NCI-H82 treated with DMSO at 0.1 percent for 48 hours (cell line): ENCODE data around the gene MYH10.

Experiments used
- DNase-seq: peaks from one replicate; lab custom pipeline; 2025; ENCODE audit not compliant: unreplicated experiment; lab: John Stamatoyannopoulos, UW

The MYH10 gene

GRCh38 chr17:8451933-8452614, 178.5 kb downstream of the MYH10 start:
- DNase-seq, result no peak

- no peak for DNase-seq
These were observed 182.2 kb downstream of the MYH10 start for GRCh38 chr17:8448310-8448709.

- DNase-seq, result no peak
These were observed 182.7 kb downstream of the MYH10 start for GRCh38 chr17:8447799-8448198.

DNA sequence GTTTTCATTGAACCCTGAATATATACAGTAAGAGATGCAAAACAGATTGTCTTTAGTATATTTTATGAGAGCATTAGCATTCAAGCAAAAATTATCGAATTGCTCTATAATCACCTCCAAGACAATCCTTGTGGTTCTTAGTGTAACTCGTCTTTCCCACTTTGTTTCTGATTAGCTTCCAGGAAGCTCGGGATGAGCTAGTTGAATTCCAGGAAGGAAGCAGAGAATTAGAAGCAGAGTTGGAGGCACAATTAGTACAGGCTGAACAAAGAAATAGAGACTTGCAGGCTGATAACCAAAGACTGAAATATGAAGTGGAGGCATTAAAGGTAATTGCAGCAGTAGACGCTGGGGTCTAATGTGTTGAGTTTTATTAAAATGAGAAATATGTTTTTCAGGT, 185.0 kb downstream of the MYH10 start:
- no peak for DNase-seq

GRCh38 chr17:8444494-8444893, 186.0 kb downstream of the MYH10 start:
- no peak for DNase-seq

DNA sequence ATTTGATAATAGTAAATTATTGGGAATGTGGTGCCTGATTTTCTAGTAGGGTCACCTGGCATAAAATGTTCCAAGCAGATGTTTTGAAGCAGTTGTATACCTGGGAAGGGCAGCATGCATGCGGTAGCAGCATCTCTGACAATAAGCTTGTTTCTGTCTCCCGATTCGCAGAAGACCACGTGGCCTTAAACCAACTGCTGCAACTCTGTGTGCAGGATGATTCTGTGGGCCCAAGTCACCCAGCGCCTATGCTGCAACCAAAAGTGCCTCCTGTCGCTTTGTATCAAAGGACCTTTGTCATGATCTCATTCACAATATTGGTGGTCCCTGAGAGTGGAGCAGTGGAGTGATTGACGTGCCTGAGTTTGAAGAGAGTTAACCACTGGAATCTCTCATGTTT, 186.8 kb downstream of the MYH10 start:
- DNase-seq, result no peak

DNA sequence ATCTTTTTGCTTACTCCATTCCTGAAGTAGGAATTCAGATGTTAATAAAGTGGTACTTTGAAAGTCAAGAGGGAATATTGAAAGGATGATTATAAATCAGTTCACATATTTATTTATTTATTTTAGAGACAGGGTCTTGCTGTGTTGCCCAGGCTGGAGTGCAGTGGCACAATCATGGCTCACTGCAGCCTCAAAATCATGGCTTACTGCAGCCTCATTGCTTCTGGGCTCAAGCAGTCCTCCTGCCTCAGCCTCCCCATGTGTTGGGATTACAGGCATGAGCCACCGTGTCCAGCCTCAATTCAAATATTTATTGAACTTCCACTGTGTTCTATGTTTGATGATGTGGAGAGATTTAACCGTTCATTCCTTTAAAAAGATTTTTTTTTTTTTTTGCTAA, 188.2 kb downstream of the MYH10 start:
- DNase-seq, result no peak

- DNase-seq, result no peak
These were observed 188.8 kb downstream of the MYH10 start for GRCh38 chr17:8441690-8442089.

GRCh38 chr17:8439681-8440080, 190.8 kb downstream of the MYH10 start:
- DNase-seq, result no peak

GRCh38 chr17:8438441-8438840, 192.1 kb downstream of the MYH10 start:
- no peak for DNase-seq

- DNase-seq, result no peak
These were observed 193.7 kb downstream of the MYH10 start for GRCh38 chr17:8436844-8437171.

DNA sequence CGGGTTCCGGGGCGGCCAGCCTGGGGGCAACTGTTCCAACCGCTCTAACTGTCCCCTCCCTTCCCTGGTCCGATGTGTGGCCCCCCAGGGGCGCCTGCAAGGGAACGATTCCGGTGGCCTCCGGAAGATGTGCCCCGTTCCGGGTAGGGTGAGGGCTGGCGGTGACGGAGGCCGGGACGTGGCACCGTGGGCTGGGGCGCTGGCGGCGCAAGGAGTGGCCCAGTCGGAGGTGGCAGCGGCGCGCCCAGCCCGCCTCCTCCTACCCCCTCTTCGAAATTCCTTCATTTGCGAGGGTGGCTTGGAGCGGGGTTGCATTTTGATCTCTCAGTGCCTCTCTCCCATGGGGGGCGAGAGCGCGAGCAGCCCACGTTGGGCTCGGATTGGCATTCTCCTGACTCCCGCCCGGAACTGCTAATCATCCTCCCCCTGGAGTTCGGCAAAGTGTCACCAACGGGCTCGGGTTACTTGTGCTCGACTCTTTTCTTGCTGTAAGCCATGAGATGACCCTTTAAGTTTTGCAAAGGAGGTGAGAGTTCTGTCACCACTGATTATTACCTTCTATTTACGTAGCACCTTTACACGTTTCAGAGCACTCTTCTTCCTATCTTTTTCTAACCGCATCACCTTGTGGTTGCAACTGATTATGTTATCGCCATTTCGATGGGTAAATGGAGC, 194.2 kb downstream of the MYH10 start:
- DNase-seq, result peak; percentile 20

DNA sequence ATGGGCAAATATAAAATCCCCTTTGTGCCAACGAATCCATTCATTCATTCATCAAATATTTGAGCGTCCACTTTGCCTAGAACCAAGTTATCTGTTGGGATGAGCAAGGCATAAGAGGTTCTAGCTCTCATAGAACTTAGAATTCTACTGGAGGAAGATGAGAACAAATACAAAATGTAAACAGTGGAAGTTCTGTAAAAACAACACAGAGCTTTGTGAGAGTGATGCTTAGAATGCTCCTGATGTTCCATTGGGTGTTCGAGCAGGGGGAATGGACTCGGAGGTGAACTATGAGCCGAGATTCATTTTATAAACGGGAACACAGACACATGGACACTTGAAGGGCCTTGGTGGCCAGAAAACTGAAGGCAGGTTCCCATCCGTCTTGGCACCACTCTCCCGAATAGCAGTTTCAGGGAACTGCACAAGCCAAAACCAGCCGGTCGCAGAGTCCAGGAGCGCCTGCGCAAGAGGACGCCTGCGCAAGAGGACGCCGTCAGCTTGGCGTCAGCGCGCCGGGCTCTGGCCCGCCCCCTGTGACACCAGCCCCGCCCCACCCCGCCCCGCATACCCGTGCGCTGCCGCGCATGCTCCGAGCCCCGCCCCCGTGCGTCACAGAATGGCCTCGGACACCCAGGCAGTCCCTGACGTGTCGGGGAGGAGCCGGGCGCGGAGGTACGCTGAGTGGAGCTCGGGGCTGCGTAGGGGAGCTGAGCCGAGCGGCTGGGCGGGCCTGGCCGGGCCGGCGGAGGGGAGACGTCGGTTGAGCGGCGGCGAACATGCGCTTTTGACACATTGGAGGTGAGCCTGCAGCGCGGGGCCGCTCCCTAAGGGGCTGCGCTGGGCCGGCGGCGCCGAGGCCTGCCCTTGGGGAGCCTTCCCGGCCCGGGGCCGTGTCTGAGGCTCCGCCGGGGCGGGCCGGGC, 195.0 kb downstream of the MYH10 start, which contains the start of gene NDEL1:
NDEL1 (plus strand) TSS at position 640 of the 924 bp plus-strand sequence. CDS start 8,388 bp downstream, outside the sequence.
- peak; percentile 91 for DNase-seq

DNA sequence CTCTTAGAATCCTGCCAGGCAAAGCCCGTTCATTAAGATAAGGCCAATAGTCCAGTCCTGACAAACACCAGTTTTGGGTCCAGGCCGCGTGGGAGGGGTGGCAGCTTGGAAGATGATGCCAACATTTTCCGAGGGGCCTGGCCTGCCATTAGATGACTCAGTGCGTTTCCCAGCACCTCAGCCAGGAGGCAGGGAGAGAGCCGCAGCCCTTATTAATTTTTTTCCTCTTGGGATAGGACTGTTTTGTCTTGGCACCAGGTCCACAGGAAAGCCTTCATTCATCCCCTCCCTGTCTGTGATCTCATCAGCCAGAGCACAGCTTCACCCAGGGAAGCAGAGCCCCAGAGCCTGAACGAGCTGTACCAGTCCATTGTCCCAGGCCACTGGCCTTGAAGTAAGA, 199.6 kb downstream of the MYH10 start:
- DNase-seq, result no peak

GRCh38 chr17:8426802-8427201, 203.7 kb downstream of the MYH10 start:
- no peak for DNase-seq

- DNase-seq, result no peak
These were observed 204.3 kb downstream of the MYH10 start for GRCh38 chr17:8426094-8426720.
